NCI-H748 (cell line): Measurements from ENCODE around the gene PFAS.
A peak's percentile ranks its signal among the peaks of the same experiment; 100 is the strongest.

Experiments
- DNase-seq: peaks from one replicate; lab custom pipeline; 2025; ENCODE audit not compliant: unreplicated experiment; lab: John Stamatoyannopoulos, UW

The PFAS gene

DNA sequence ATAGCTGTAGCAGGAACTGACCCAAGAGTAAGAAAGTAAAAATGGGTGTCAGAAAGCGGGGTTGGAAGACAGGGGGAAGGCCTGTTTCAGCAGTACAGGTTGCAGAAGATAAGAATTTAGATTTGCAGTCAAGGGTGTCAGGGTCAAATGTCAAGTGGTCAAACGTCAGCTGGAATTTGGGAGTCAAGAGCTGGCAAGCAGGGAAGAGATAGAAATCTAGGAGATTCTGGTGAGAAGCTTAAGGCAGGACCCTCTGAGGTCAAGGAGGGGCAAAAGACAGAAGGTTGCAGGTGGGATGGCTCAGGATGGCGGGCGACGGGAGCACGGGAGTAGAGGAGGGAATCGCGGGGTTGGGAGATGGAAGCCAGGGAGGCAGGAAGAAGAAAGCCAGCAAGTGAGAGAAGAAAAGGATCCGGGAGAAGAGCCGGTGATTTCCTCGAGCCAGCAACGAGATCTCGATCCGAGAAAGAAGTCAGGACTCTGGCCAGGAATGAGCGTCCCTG lies 45.8 kb downstream of the PFAS start:
- no peak for DNase-seq

DNA sequence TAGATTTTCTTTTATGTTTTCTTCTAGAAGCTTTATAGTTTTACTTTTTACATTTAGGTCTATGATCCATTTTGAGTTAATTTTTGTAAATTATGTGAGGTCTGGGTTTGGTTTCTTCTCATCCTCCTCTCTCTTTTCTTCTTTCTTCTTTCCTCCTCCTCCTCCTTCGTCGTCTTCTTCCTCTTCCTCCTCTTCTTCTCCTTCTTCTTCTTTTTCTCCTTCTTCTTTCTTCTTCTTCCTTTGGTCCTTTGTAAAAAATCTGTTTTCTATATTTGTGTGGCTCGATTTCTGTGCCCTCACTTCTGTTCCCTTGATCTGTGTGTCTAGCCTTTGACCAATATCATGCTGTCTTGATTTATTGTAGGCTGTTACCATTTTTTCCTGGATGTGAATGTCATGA lies 51.1 kb downstream of the PFAS start:
- no peak for DNase-seq

DNA sequence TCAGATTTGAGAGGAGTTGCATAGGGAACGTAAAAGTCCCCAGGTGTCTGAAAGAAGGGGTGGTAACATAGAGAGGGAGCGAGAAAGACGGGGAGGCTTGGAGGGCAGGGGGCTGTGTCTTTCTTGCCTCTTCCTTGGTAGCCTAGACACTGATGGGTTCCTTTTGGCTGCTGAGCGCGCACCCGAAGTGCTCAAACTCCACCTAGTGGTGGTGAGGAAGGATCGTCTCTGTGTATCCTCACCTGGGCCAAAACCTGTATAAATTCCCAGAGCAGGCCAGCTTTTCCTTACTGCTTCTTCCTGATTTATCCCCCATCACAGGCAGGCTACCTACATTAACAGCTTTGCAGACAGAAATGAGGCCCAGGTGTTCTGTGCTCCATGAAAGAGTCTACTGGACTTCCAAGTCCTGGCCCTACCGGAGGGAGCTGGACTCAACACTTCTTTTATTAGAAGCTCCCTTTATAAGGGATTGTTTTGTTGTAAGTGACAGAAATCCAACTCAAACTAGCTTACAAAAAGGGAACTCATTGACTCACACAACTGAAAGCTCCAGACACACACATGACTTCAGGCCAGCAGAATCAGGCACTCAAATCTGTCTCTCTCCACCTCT lies 51.6 kb downstream of the PFAS start:
- peak; percentile 89 for DNase-seq

DNA sequence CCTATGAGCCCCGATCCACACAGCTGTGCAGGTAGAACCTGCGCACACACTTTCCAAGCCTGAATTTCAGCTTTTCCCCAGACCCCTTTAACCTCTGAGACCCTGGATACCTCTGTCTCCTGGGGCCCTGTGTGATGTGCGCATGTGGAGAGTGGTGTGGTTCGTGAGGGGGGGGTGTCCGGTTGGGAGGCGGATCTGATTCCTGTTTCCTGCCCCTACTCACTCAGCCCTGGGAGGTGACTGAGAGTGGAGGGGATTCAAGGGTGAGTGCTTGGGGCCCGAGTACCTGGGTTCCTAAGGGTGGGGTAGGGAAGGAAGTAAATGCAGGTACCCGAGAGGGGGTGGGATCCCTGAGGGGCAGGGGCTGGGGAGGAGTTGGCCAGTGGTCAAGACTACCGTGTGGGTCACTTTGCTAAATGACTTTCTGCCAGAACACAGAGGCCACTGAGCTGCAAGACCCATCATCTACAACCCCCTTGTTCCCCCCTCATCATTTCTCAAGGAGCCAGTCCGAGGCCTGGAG lies 61.6 kb downstream of the PFAS start:
- no peak for DNase-seq

DNA sequence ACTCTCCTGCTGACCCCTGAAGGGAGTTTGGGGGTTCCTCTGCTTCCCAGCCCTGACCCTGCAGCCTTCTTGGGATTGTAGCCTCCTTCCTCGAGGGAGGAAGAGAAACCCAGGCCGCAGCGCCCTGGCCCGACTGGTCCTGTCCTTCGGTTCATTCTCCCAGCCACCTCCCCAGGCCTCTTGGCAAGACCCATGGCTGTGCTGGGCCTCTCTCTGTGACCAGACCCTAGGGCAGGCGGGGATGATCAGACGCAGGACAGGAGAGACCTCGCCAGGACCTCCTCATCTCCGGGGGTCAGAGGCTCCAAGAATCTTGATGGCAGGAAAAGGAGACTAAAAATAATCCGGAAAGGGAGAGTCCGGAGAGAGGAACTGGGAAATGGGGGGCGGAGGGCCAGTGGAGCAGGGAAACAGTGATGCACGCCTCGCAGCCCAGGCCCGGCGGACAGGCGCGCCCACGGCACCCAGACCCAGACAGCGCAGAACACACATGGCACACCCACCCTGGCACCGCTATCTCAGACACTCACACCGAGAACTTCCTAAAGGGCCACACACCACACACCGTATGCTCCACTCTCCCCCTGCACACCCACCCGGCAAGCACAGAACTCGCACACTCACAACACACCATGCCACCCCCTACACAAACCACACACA lies 62.2 kb downstream of the PFAS start:
- DNase-seq = no peak

DNA sequence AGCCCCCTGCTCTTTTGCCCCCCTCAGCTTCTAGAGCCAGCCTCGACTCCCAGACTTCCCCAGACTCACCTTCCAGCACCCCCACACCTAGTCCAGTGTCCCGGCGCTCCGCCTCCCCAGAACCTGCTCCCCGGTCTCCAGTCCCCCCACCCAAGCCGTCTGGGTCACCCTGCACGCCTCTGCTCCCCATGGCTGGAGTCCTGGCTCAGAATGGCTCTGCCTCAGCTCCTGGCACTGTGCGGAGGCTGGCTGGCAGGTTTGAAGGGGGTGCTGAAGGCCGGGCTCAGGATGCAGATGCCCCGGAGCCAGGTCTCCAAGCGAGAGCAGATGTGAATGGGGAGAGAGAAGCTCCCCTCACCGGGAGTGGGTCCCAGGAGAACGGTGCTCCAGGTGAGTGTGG lies 63.2 kb downstream of the PFAS start:
- DNase-seq = no peak

DNA sequence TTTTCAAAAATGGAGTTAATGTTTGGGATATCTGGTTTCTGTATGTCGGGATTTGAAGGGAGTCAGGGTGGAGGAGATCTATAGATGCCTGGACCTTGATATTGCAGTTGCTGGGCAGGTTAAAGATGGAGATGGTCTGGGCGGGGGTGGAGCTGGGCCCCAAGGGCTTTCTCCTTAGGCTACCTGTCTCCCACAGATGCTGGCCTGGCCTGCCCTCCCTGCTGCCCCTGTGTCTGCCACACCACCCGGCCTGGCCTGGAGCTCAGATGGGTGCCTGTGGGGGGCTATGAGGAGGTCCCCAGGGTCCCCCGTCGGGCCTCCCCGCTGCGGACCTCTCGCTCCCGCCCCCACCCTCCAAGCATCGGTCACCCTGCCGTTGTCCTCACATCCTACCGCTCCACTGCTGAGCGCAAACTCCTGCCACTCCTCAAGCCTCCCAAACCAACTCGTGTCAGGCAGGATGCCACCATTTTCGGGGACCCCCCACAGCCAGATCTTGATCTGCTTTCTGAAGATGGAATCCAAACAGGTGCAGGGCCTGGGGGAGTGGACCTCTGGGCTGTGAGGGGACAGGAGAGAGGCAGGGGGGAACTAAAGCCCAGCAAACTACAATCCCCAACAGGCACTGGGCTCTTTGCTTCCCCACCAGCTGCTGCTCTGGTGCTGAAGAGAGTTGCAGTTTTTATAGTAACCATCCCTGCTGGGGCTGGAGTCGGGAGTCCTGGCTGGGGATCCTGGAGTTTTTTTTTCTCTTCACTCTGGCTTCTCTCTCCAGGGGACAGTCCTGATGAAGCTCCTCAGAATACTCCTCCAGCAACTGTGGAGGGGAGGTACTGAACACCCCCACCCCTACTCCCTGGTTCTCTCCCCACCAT lies 63.9 kb downstream of the PFAS start:
- DNase-seq = no peak

DNA sequence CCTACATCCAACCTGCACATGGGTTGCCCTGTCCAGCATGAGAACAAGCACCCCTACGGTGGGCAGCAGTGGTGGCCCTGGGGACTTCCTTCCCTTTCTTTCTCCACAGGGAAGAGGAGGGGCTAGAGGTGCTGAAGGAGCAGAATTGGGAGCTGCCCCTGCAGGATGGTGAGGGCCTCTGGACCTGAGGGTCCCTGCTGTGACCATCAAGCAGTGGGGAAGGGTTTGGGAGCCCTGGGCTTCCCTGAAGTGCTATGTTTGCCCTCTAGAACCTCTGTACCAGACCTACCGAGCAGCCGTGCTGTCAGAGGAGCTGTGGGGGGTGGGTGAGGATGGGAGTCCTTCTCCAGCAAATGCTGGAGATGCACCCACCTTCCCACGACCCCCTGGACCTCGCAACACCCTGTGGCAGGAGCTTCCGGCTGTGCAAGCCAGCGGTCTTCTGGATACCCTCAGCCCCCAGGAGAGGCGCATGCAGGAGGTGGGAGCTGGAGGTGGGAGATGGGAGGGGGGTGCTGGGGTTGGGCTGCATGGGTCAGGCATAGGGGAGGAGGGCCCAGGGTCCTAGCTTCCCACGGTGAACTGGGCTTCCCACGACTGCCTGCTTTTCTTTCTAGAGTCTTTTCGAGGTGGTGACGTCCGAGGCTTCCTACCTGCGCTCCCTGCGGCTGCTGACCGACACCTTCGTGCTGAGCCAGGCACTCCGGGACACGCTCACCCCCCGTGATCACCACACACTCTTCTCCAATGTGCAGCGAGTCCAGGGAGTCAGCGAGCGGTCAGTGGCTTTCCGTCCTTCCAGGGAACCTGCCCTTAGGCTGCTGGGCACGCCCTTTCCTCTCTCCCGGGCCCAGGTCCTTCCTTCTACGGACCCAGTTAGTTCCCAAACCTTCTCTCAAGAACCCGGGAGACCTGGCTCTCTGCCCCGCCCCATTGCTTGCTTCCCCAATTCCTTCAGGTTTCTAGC lies 66.0 kb downstream of the PFAS start:
- no peak for DNase-seq

DNA sequence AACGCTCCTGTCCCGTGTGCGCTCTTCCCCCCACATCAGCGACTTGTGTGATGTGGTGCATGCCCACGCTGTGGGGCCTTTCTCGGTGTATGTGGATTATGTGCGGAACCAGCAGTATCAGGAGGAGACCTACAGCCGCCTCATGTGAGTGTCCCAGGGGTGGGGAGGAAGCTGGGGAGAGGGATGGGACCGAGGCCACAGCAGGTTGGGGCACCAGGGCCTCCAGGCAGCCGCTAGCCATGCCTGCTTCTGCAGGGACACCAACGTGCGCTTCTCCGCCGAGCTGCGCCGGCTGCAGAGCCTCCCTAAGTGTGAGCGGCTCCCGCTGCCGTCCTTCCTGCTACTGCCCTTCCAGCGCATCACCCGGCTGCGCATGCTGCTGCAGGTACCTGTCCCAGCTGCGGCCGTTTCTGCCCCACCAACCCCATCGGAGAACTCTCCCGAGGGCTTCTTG lies 66.7 kb downstream of the PFAS start:
- peak; percentile 33 for DNase-seq

DNA sequence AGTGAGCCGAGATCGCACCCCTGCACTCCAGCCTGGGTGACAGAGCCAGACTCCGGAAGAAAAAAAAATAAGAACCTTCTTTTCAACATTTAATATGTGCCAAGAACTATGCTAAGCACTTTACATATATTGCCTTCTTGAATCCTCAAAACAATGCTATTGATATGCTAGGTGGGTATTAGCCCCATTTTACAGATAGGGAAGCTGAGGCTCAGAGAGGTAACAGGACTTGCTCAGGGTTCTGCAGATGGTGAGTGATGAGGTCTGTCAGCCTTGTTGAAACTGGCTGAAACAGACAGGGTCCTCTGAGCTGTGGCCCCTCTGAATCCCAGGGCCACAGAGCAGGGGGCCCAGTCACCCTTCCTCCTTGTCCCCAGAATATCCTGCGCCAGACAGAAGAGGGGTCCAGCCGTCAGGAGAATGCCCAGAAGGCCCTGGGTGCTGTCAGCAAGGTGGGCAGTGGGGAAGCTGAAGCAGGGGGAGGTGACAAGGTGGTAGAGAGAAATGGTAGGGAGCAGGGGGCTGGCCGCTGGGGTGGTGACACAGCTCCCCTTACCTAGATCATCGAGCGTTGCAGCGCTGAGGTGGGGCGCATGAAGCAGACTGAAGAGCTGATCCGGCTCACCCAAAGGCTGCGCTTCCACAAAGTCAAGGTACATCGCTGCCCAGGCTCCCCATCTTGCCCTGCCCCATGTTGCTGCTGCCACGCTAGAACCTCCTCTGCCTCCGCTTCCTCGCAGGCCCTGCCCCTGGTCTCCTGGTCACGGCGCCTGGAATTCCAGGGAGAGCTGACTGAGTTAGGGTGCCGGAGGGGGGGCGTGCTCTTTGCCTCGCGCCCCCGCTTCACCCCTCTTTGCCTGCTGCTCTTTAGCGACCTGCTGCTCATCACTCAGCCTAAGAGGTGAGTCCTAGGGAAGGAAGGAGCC lies 69.2 kb downstream of the PFAS start:
- no peak for DNase-seq
